IPS-18a (cell line): Measurements from ENCODE around the gene CTNND2.

Source experiments
- H3K27ac ChIP-seq: one replicate; pipeline ENCODE4 v1.5.1; 2013; ENCODE audit warnings: low read length
- H3K27me3 ChIP-seq: one replicate; pipeline ENCODE4 v1.6.1; 2013; ENCODE audit warnings: mild to moderate bottlenecking, low read length; ENCODE audit not compliant: control insufficient read depth, insufficient read depth
- H3K36me3 ChIP-seq: one replicate; pipeline ENCODE4 v1.6.1; 2013; ENCODE audit warnings: low read depth, low read length; ENCODE audit not compliant: control insufficient read depth
- H3K4me1 ChIP-seq: one replicate; pipeline ENCODE4 v1.6.1; 2013; ENCODE audit warnings: low read depth, low read length; ENCODE audit not compliant: control insufficient read depth
- H3K4me3 ChIP-seq: one replicate; pipeline ENCODE4 v1.5.1; 2013; ENCODE audit warnings: low read length
- H3K9ac ChIP-seq: one replicate; pipeline ENCODE4 v1.6.1; 2013; ENCODE audit warnings: mild to moderate bottlenecking, low read length, moderate library complexity
- H3K9me3 ChIP-seq: one replicate; pipeline ENCODE4 v1.6.1; 2013; ENCODE audit warnings: low read depth, low read length; ENCODE audit not compliant: control insufficient read depth

The CTNND2 gene

GRCh38 chr5:11396917-11397316 is 507.3 kb downstream of the CTNND2 start:
- Histone ChIP-seq H3K27me3 (no peaks in the 10 kb centered on the region), H3K9ac (no peak overlapping the region), H3K36me3 (no peaks in the 10 kb centered on the region), H3K4me1 (no peaks in the 10 kb centered on the region), H3K4me3 (no peak overlapping the region), H3K9me3 (no peaks in the 10 kb centered on the region), H3K27ac (no peak overlapping the region)

- no peak overlapping the region for H3K4me3 ChIP-seq
- no peaks in the 10 kb centered on the region for H3K9me3 ChIP-seq
- H3K27ac ChIP-seq, result no peak overlapping the region
- no peak overlapping the region for H3K9ac ChIP-seq
- no peaks in the 10 kb centered on the region for H3K36me3 ChIP-seq
- H3K27me3 ChIP-seq, result no peaks in the 10 kb centered on the region
- no peaks in the 10 kb centered on the region for H3K4me1 ChIP-seq
These were observed 509.3 kb downstream of the CTNND2 start for GRCh38 chr5:11394933-11395332.

GRCh38 chr5:11390291-11390767 is 513.9 kb downstream of the CTNND2 start:
- H3K9ac ChIP-seq, result no peak overlapping the region
- H3K4me1 ChIP-seq, result peaks cover 16% of the 10 kb centered on the region

GRCh38 chr5:11387382-11387781 is 516.9 kb downstream of the CTNND2 start:
- Histone ChIP-seq H3K4me3 (no peak overlapping the region), H3K4me1 (peaks cover 21% of the 10 kb centered on the region), H3K27me3 (peaks cover 49% of the 10 kb centered on the region), H3K9ac (no peak overlapping the region), H3K27ac (no peak overlapping the region), H3K9me3 (no peaks in the 10 kb centered on the region), H3K36me3 (no peaks in the 10 kb centered on the region)

More at GRCh38 chr5:11390291-11390767, 513.9 kb downstream of the CTNND2 start:
- Histone ChIP-seq H3K27me3 (peaks cover 22% of the 10 kb centered on the region), H3K27ac (no peak overlapping the region), H3K4me3 (no peak overlapping the region), H3K36me3 (no peaks in the 10 kb centered on the region), H3K9me3 (no peaks in the 10 kb centered on the region)

- peak overlapping the region; percentile 40 for H3K4me3 ChIP-seq
- no peaks in the 10 kb centered on the region for H3K36me3 ChIP-seq
- no peak overlapping the region for H3K27ac ChIP-seq
- peaks cover 21% of the 10 kb centered on the region for H3K4me1 ChIP-seq
- H3K9ac ChIP-seq, result no peak overlapping the region
- peaks cover 55% of the 10 kb centered on the region for H3K27me3 ChIP-seq
- H3K9me3 ChIP-seq, result no peaks in the 10 kb centered on the region
These were observed 517.8 kb downstream of the CTNND2 start for GRCh38 chr5:11386398-11386797.

- H3K36me3 ChIP-seq, result no peaks in the 10 kb centered on the region
- H3K4me3 ChIP-seq, result peak overlapping the region; percentile 67
- no peak overlapping the region for H3K9ac ChIP-seq
- no peaks in the 10 kb centered on the region for H3K9me3 ChIP-seq
- H3K27ac ChIP-seq, result no peak overlapping the region
- H3K27me3 ChIP-seq, result peaks cover 55% of the 10 kb centered on the region
- peaks cover 21% of the 10 kb centered on the region for H3K4me1 ChIP-seq
These were observed 518.3 kb downstream of the CTNND2 start for GRCh38 chr5:11385901-11386293.

GRCh38 chr5:11385251-11385900 is 518.9 kb downstream of the CTNND2 start:
- peaks cover 55% of the 10 kb centered on the region for H3K27me3 ChIP-seq
- H3K4me3 ChIP-seq, result peak overlapping the region; percentile 67
- H3K9me3 ChIP-seq, result no peaks in the 10 kb centered on the region
- H3K36me3 ChIP-seq, result no peaks in the 10 kb centered on the region
- H3K9ac ChIP-seq, result no peak overlapping the region
- H3K4me1 ChIP-seq, result peaks cover 21% of the 10 kb centered on the region
- H3K27ac ChIP-seq, result no peak overlapping the region

DNA sequence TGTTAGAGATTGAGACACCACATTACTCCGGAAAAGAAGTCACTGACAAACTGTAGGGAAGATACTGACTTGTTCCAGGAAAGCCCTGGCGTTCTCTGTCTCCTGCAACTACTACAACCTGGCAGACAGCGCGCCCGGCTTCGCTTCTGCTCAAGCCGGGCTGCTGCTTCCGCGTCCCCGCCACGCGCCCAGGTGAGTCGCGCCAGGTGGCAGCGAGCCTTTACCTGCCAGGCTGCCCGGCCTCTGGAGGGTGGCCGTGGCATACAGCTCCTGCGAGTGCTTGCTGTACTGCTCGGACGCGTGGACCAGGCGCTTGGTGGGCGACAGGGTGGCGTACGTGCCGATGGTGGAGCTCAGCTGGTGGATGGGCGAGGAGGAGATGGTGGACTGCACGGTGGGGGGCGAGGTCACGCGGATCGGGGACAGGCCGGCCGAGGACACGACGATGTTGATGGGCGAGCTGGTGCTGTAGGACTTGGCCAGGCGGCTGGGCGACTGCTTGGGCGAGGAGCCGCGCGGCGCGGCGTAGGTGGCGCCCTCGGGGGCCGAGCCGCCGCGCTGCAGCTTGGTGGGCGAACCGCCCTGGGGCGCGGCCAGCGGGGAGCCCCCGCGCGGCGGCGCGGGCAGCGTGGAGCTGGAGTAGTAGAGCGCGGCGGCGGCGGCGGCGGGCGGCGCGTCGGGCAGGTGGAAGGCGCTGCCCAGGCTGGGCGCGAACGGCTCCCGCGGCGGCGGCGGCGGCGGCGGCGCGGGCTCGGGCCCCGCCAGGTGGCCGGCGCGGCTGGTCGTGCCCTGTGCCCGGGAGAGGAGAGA is 519.6 kb downstream of the CTNND2 start:
- no peak overlapping the region for H3K9ac ChIP-seq
- H3K27me3 ChIP-seq, result peaks cover 55% of the 10 kb centered on the region
- H3K27ac ChIP-seq, result no peak overlapping the region
- peaks cover 21% of the 10 kb centered on the region for H3K4me1 ChIP-seq
- no peaks in the 10 kb centered on the region for H3K9me3 ChIP-seq
- H3K36me3 ChIP-seq, result no peaks in the 10 kb centered on the region
- H3K4me3 ChIP-seq, result peak overlapping the region; percentile 67

- no peaks in the 10 kb centered on the region for H3K9me3 ChIP-seq
- H3K27ac ChIP-seq, result no peak overlapping the region
- H3K9ac ChIP-seq, result no peak overlapping the region
- no peaks in the 10 kb centered on the region for H3K36me3 ChIP-seq
- H3K4me3 ChIP-seq, result no peak overlapping the region
- H3K27me3 ChIP-seq, result peaks cover 55% of the 10 kb centered on the region
- peaks cover 21% of the 10 kb centered on the region for H3K4me1 ChIP-seq
These were observed 520.6 kb downstream of the CTNND2 start for GRCh38 chr5:11383506-11384095.

GRCh38 chr5:11378461-11378860 is 525.8 kb downstream of the CTNND2 start:
- H3K36me3 ChIP-seq, result no peaks in the 10 kb centered on the region
- no peak overlapping the region for H3K27ac ChIP-seq
- H3K27me3 ChIP-seq, result peaks cover 17% of the 10 kb centered on the region
- H3K4me3 ChIP-seq, result no peak overlapping the region
- H3K4me1 ChIP-seq, result peaks cover under 1% of the 10 kb centered on the region
- no peaks in the 10 kb centered on the region for H3K9me3 ChIP-seq
- no peak overlapping the region for H3K9ac ChIP-seq

GRCh38 chr5:11377896-11378295 is 526.4 kb downstream of the CTNND2 start:
- Histone ChIP-seq H3K36me3 (no peaks in the 10 kb centered on the region), H3K27ac (no peak overlapping the region), H3K9ac (no peak overlapping the region), H3K9me3 (no peaks in the 10 kb centered on the region), H3K4me3 (no peak overlapping the region), H3K4me1 (peaks cover 3% of the 10 kb centered on the region), H3K27me3 (peaks cover 11% of the 10 kb centered on the region)
